ENCODE measurements around the gene ZNF283. TPM values are rescaled to one million over a fixed set of nuclear protein-coding genes. Genes with fewer than 3 reads are reported as not detected.
"Not testable (repeated sequence)": the region's sequence is repeated elsewhere in the genome, so short reads cannot be mapped to it uniquely, and the experiment has no call there.

Gene ZNF283
- polyA plus RNA-seq, 6 donors from 2014 or later, result 2.0 to 6.4 (median 5.5) TPM; not detected in 1

DNA sequence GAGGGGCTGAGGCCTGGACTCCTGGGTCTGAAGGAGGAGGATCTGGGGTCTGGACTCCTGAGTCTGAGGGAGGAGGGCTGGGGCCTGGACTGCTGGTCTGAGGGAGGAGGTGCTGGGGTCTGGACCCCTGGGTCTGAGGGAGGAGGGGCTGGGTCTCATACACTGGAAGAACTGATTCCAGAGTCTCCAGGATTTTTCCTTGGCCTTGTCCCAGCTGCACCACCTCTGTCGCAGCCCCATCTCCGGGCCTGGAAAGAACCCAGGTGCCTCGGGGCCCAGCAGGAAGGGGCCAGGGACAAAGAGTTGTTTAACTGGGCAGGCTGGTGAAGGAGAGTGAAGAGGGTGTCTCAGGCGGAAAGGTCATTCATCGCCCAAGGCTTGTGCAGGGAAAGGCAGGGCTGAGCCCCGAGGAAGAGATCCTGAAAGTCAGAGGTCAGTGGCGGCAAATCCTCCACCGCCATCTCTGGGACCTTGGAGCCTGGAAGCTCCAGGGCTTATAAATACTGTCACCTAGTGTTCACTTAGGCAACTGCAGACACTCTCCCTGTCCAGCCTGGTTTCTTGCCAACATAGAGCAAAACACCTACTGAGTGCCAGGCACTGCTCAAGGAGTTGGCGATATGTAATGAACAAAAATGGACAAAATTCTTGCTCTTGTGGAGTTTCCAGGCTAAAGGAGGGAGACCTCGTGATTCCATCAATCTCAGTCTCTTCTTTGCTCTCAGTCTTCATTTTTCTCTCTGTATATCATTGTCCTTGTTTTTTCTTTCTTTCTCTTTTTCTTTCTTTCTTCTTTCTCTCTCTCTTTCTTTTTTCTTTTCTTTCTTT, 41.9 kb upstream of the ZNF283 start:
- peak overlapping the region; percentile 37 to 93 (median 71) for H3K27ac Mint-ChIP-seq
- no peaks in the 10 kb centered on the region for H3K9me3 Mint-ChIP-seq
- H3K4me3 Mint-ChIP-seq, result peak overlapping the region; percentile 17 to 89 (median 54)

DNA sequence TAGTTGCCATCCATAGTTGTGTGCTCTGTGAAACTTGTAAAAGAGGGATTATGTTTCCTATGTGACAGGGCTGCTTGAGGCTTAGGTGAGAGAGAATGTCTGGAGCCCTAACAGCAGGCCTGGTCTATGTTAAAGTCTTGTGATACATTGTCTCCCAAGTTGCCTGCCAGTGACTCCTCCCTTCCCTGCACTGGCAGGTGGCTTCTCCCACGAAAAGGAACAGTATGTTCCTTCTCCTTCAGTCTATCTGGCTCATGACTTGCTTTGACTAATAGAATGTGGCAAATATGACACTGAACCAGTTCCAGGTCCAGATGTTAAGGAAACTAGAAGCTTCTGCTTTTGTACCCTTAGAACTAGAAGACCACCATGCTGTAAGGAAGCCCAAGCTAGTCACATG, 40.5 kb upstream of the ZNF283 start:
- H3K27me3 Mint-ChIP-seq, result peaks cover 0 to 29% (median 4%) of the 10 kb centered on the region in 3 donors
- H3K4me3 Mint-ChIP-seq, result no peak overlapping the region
- no peak overlapping the region for H3K27ac Mint-ChIP-seq
- DNase-seq (no peak), ATAC-seq (ENCODE audit: low read depth in 2 of 2) (no peak)
- no peaks in the 10 kb centered on the region for H3K9me3 Mint-ChIP-seq
- no peaks in the 10 kb centered on the region for H3K36me3 Mint-ChIP-seq
- H3K4me1 Mint-ChIP-seq, result peaks cover 31 to 38% (median 32%) of the 10 kb centered on the region in 3 donors

More for the DNA sequence above, 41.9 kb upstream of the ZNF283 start:
- DNase-seq, result peak; percentile 57
- H3K36me3 Mint-ChIP-seq, result no peaks in the 10 kb centered on the region
- ATAC-seq (ENCODE audit: low read depth in 2 of 2), result peak in 1 of 2 donors; percentile 45
- H3K4me1 Mint-ChIP-seq, result peaks cover 37 to 49% (median 39%) of the 10 kb centered on the region in 3 donors
- peaks cover 0 to 33% (median 4%) of the 10 kb centered on the region in 3 donors for H3K27me3 Mint-ChIP-seq

DNA sequence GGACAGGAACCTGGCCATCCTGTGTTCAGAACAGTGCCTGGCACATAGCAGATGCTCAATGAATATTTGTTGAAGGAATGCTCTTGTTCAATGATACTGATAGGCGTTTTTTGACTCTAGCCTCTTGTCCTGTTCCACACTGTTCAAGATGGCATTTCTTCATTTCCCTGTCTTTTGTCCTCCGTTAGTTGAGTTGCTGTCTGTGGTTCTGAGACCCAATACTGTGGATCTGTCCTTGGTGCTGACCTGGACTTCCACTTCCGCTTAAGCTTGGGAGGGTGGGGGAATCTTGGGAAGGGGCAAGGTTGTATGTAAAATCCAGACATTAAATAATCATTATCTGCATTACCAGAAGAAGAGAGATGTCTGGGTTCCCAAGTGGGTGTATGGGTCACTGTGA, 38.1 kb upstream of the ZNF283 start:
- DNase-seq (no peak), ATAC-seq (ENCODE audit: low read depth in 2 of 2) (no peak)
- H3K9me3 Mint-ChIP-seq, result no peaks in the 10 kb centered on the region
- H3K27me3 Mint-ChIP-seq, result peaks cover 9 to 21% (median 9%) of the 10 kb centered on the region in 3 donors
- no peaks in the 10 kb centered on the region for H3K36me3 Mint-ChIP-seq
- H3K4me3 Mint-ChIP-seq, result no peak overlapping the region
- peaks cover 12 to 16% (median 14%) of the 10 kb centered on the region in 3 donors for H3K4me1 Mint-ChIP-seq
- no peak overlapping the region for H3K27ac Mint-ChIP-seq

GRCh38 chr19:43790587-43790986, 36.5 kb upstream of the ZNF283 start:
- no peak for ATAC-seq (ENCODE audit: low read depth in 2 of 2)
- H3K4me3 Mint-ChIP-seq, result peak overlapping the region in 1 of 8 donors; percentile 65
- peak overlapping the region in 1 of 6 donors; percentile 93 for H3K27ac Mint-ChIP-seq
- no peaks in the 10 kb centered on the region for H3K36me3 Mint-ChIP-seq
- H3K27me3 Mint-ChIP-seq, result peaks cover 14 to 29% (median 21%) of the 10 kb centered on the region in 3 donors
- H3K4me1 Mint-ChIP-seq, result peaks cover 2 to 5% (median 5%) of the 10 kb centered on the region in 3 donors
- no peak for DNase-seq
- H3K9me3 Mint-ChIP-seq, result peaks cover 0 to 2% (median 0%) of the 10 kb centered on the region in 7 donors

GRCh38 chr19:43797118-43797517, 30.0 kb upstream of the ZNF283 start:
- Mint-ChIP-seq H3K27ac (no peak overlapping the region), H3K27me3 (peaks cover 18 to 74% (median 67%) of the 10 kb centered on the region in 3 donors), H3K9me3 (peaks cover 0 to 11% (median 6%) of the 10 kb centered on the region in 7 donors), H3K36me3 (peaks cover 0 to 7% of the 10 kb centered on the region in 2 donors), H3K4me3 (peak overlapping the region in 6 of 8 donors; percentile 33 to 81 (median 59)), H3K4me1 (peaks cover 16 to 19% (median 18%) of the 10 kb centered on the region in 3 donors)
- no peak for ATAC-seq (ENCODE audit: low read depth in 2 of 2)
- DNase-seq, result no peak

- DNase-seq (no peak), ATAC-seq (ENCODE audit: low read depth in 2 of 2) (no peak)
- peak overlapping the region in 5 of 8 donors; percentile 33 to 83 (median 51) for H3K4me3 Mint-ChIP-seq
- peaks cover 18 to 78% (median 71%) of the 10 kb centered on the region in 3 donors for H3K27me3 Mint-ChIP-seq
- peaks cover 0 to 11% (median 6%) of the 10 kb centered on the region in 7 donors for H3K9me3 Mint-ChIP-seq
- H3K27ac Mint-ChIP-seq, result no peak overlapping the region
- peaks cover 0 to 7% of the 10 kb centered on the region in 2 donors for H3K36me3 Mint-ChIP-seq
- H3K4me1 Mint-ChIP-seq, result peaks cover 16 to 19% (median 18%) of the 10 kb centered on the region in 3 donors
These were observed 29.6 kb upstream of the ZNF283 start for GRCh38 chr19:43797556-43797955.

- Mint-ChIP-seq H3K4me1 (peaks cover 16 to 19% (median 18%) of the 10 kb centered on the region in 3 donors), H3K27me3 (peaks cover 18 to 84% (median 77%) of the 10 kb centered on the region in 3 donors), H3K27ac (peak overlapping the region in 1 of 6 donors; percentile 67), H3K4me3 (peak overlapping the region; percentile 20 to 83 (median 75)), H3K9me3 (peaks cover 0 to 11% (median 6%) of the 10 kb centered on the region in 7 donors), H3K36me3 (peaks cover 0 to 7% of the 10 kb centered on the region in 2 donors)
- ATAC-seq (ENCODE audit: low read depth in 2 of 2) (no peak), DNase-seq (no peak)
These were observed 29.0 kb upstream of the ZNF283 start for GRCh38 chr19:43798026-43798545.

DNA sequence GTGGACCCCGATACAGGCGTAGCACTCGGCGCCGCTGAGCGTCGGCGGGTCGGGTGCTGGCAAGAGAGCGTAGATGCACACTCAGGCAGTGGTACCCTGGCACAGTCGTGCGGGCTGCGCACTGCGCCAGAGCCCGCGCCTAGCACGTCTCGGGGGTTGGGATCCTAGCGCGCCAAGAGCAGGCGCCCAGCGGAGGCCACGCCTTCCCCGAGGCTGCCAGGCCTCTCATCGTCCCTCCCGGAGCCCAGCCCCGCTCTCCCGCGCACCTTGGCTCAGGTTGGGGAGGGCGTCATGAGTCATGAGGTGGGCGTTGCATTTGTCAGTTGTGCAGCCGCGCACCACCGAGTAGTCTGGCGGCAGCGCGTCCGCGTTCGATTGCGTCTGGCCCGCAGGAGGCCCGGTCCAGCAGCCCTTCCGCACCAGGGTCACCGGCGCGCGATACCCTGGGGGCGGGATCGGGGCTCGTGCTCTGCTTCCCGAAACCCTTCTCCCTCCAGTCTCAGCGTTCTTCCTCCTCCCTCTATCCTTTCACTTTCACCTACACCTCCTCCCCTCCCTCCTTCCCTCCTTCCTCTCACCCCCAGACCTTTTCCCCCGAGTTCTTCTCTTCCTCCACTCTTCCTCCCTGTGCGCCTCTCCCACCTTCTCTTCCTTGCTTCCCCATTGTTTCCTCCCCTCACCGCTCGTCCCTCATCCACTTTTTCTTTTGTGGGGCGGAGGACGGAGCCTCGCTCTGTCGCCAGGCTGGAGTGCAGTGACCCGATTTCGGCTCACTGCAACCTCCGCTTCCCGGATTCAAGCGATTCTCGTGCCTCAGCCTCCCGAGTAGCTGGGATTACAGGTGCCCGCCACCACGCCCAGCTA, 28.3 kb upstream of the ZNF283 start:
- H3K27me3 Mint-ChIP-seq, result peaks cover 15 to 78% (median 71%) of the 10 kb centered on the region in 3 donors
- peak overlapping the region; percentile 20 to 87 (median 75) for H3K4me3 Mint-ChIP-seq
- ATAC-seq (ENCODE audit: low read depth in 2 of 2) (peak; percentile 58 to 61), DNase-seq (no peak)
- peaks cover 0 to 11% (median 6%) of the 10 kb centered on the region in 7 donors for H3K9me3 Mint-ChIP-seq
- peak overlapping the region in 3 of 6 donors; percentile 72 to 80 (median 74) for H3K27ac Mint-ChIP-seq
- peaks cover 0 to 7% of the 10 kb centered on the region in 2 donors for H3K36me3 Mint-ChIP-seq
- H3K4me1 Mint-ChIP-seq, result peaks cover 16 to 19% (median 18%) of the 10 kb centered on the region in 3 donors

GRCh38 chr19:43799502-43800142, 27.5 kb upstream of the ZNF283 start:
- Mint-ChIP-seq H3K4me1 (peaks cover 16 to 19% (median 18%) of the 10 kb centered on the region in 3 donors), H3K27me3 (peaks cover 14 to 71% (median 68%) of the 10 kb centered on the region in 3 donors), H3K9me3 (peaks cover 0 to 11% (median 6%) of the 10 kb centered on the region in 7 donors), H3K27ac (no peak overlapping the region), H3K4me3 (peak overlapping the region; percentile 20 to 87 (median 75)), H3K36me3 (peaks cover 0 to 7% of the 10 kb centered on the region in 2 donors)
- DNase-seq, result no peak
- ATAC-seq (ENCODE audit: low read depth in 2 of 2), result no peak

DNA sequence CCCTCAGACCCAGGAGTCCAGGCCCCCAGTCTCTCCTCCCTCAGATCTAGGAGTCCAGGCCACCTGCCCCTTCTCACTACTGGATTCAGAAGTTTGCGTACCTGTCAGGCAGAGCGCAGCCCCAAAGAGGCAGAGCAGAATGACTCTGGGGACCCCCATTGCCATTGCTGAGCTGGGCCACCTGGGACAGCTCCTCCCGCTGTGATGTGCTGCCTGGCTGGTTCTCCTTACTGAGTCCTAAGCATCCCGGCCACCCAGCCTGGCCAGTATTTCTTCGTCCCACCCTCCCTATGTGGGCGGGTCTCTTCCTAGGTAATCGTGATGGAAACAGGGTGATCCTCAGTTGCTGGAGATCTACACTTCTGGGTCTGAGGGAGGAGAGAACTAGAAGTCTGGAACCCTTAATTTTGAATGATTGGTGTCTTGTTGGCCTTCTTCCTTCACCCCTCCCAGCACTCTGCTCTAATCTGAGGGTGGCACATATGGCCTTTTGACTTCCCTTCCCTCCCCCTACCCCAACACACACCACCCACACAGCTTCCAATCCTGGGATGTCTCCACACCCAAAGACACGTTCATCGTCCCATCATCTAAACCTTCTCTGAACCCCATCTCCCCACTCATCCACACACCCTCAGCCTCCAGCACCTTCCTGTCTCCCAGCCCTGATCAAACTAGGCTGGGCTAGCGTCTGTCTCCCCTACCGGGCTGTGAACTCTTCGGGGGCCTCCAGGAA, 24.7 kb upstream of the ZNF283 start, which contains the start of gene LYPD5:
Gene LYPD5, minus strand, starts transcription at position 232 of the 736 bp plus-strand sequence. Its CDS starts 67 bp downstream, at position 165.
- no peak within 1 kb of the TSS for H3K4me3 Mint-ChIP-seq
- no peaks in the 10 kb centered on the region for H3K36me3 Mint-ChIP-seq
- peaks cover 9 to 62% (median 57%) of the 10 kb centered on the region in 3 donors for H3K27me3 Mint-ChIP-seq
- H3K27ac Mint-ChIP-seq, result peak within 1 kb of the TSS in 3 of 6 donors; percentile 21 to 58 (median 56)
- ATAC-seq (ENCODE audit: low read depth in 2 of 2) (no peak), DNase-seq (no peak)
- peaks cover 0 to 2% (median 0%) of the 10 kb centered on the region in 7 donors for H3K9me3 Mint-ChIP-seq
- peaks cover 14 to 19% (median 16%) of the 10 kb centered on the region in 3 donors for H3K4me1 Mint-ChIP-seq

DNA sequence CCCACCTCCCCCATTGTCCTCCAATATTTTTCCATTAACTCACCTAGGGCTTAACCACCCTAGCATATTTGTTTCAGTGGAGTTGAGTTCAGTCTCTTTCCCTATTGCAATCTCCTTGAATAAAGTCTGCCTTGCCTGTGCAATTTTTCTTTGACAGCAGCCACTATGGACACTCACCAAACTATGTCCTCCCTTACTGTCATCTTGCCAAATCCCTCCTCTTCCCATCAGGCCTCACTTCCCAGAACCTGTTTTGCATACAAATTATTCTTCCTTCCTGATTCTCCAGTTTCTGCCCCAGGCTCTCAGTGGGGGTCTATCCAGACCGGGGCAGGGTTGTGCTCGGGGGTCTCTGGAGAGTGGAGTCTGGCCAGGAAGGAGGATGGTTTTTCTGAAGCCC, 22.7 kb upstream of the ZNF283 start:
- H3K36me3 Mint-ChIP-seq, result no peaks in the 10 kb centered on the region
- ATAC-seq (ENCODE audit: low read depth in 2 of 2) (no peak), DNase-seq (no peak)
- H3K27me3 Mint-ChIP-seq, result peaks cover 9 to 50% (median 45%) of the 10 kb centered on the region in 3 donors
- H3K4me1 Mint-ChIP-seq, result peaks cover 1 to 3% (median 2%) of the 10 kb centered on the region in 3 donors
- H3K27ac Mint-ChIP-seq, result no peak overlapping the region
- no peaks in the 10 kb centered on the region for H3K9me3 Mint-ChIP-seq
- H3K4me3 Mint-ChIP-seq, result no peak overlapping the region

- H3K36me3 Mint-ChIP-seq; H3K4me1 Mint-ChIP-seq; H3K9me3 Mint-ChIP-seq; H3K27ac Mint-ChIP-seq; ATAC-seq (ENCODE audit: low read depth in 2 of 2); DNase-seq; H3K4me3 Mint-ChIP-seq: not testable (repeated sequence)
- H3K27me3 Mint-ChIP-seq, result peaks cover 19 to 55% (median 39%) of the 10 kb centered on the region in 3 donors
These were observed 20.7 kb upstream of the ZNF283 start for GRCh38 chr19:43806401-43806800.
